ENCODE results near the gene WDR81.
"Not testable (repeated sequence)": the region's sequence is repeated elsewhere in the genome, so short reads cannot be mapped to it uniquely, and the experiment has no call there.

The WDR81 gene

DNA sequence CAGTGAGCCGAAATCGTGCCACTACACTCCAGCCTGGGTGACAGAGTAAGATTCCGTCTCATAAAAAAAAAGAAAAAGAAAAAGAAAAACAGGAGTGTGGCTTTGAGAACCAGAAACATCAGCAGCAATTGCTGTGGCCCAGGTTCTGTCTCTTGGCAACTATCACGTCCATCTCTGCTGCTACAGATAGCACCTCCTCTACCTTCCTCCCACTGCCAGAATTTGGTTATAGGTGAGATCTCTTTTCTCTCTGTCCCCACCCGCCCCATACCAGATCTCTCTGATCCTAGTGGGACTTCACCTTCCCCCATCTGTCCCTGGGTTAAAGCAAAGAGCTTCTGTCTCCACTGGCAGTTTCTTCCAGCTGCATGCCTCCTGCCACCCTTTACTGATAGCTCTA lies 17.4 kb upstream of the WDR81 start:
- Histone ChIP-seq H3K4me2 (ENCODE audit: low read length) (no peak overlapping the region), H3K36me3 (ENCODE audit: insufficient read depth, low read length) (no peaks in the 10 kb centered on the region), H3K27ac (ENCODE audit: low read depth, low read length, poor library complexity, severe bottlenecking) (no peak overlapping the region), H3K27me3 (ENCODE audit: insufficient read depth, low read length) (peaks cover 9% of the 10 kb centered on the region), H3K79me2 (ENCODE audit: insufficient read depth, low read length) (no peaks in the 10 kb centered on the region), H3K4me1 (ENCODE audit: insufficient read depth, low read length, severe bottlenecking) (peaks cover 6% of the 10 kb centered on the region), H4K20me1 (ENCODE audit: insufficient read depth, low read length) (no peaks in the 10 kb centered on the region), H3F3A (ENCODE audit: insufficient read depth, low read length) (0 out of 2 replicates have a peak, but pooled peaks cover 4% of the 10 kb centered on the region), H2AFZ (ENCODE audit: low read length) (no peak overlapping the region), H3K9me3 (ENCODE audit: low read length) (no peaks in the 10 kb centered on the region), H3K4me3 (ENCODE audit: low read depth, low read length, poor library complexity, severe bottlenecking) (no peak overlapping the region), H3K9ac (ENCODE audit: low read length) (no peak overlapping the region), H3K9me2 (ENCODE audit: low read depth, low read length) (no peaks in the 10 kb centered on the region)
- TF ChIP-seq EZH2 (IDR thresholded peaks at IDR 0.05; ENCODE audit: borderline replicate concordance, low read length) (no peak), CTCF (IDR thresholded peaks at IDR 0.05; ENCODE audit: low read length) (no peak)

DNA sequence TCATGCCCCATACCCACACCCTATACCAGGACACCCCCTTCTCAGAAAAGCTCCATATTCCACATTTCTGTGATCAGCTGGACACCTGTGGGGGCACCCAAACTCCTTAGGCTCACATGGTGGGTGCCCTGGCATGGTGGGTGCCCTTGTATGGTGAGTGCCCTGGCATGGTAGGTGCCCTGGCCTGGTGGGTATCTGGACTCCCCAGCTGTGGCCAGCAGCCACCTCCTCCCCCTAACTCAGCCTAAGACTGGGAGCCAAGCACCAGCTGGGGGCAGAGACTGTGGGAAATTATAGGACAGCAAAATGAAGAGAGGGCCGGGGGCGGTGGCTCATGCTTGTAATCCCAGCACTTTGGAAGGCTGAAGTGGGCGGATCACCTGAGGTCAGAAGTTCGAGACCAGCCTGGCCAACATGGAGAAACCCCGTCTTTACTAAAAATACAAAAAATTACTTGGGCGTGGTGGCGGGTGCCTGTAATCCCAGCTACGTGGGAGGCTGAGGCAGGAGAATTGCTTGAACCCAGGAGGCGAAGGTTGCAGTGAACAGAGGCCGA lies 15.6 kb upstream of the WDR81 start:
- H3K9me2 ChIP-seq (ENCODE audit: low read depth, low read length); H3K9me3 ChIP-seq (ENCODE audit: low read length); H2AFZ ChIP-seq (ENCODE audit: low read length); H4K20me1 ChIP-seq (ENCODE audit: insufficient read depth, low read length); H3K4me3 ChIP-seq (ENCODE audit: low read depth, low read length, poor library complexity, severe bottlenecking); H3K4me2 ChIP-seq (ENCODE audit: low read length); H3K4me1 ChIP-seq (ENCODE audit: insufficient read depth, low read length, severe bottlenecking); H3K9ac ChIP-seq (ENCODE audit: low read length); H3K27me3 ChIP-seq (ENCODE audit: insufficient read depth, low read length); H3F3A ChIP-seq (ENCODE audit: insufficient read depth, low read length); H3K36me3 ChIP-seq (ENCODE audit: insufficient read depth, low read length); H3K79me2 ChIP-seq (ENCODE audit: insufficient read depth, low read length); H3K27ac ChIP-seq (ENCODE audit: low read depth, low read length, poor library complexity, severe bottlenecking): not testable (repeated sequence)

DNA sequence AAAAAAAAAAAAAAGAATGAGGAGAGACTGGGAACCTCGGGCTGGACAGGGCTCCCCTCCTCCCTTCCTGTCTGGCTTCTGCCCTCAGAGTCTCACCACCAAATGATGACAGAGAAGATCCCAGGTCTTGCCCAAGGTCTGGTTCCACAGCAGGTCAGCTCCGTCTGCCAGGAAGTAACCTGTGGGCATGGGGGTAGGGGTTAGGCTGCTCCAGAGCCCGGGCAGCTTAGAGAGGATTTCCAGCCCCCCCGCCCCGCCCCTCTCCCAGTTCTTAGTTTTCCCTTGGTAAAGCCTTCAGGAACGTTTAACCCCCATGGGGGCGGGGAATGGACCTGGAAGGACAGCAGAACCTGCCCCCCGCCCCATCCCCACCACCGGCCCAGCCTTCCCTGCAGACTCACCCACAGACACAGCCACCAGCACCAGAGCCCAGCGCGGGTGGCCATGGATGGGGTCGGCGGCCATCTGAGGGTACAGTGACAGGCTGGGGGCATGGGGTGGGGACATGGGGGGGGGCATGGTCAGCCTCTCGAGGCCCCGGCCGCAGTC lies 15.0 kb upstream of the WDR81 start:
- Histone ChIP-seq H3F3A (ENCODE audit: insufficient read depth, low read length) (0 out of 2 replicates have a peak, but pooled peaks cover 4% of the 10 kb centered on the region), H3K9me2 (ENCODE audit: low read depth, low read length) (no peaks in the 10 kb centered on the region), H3K4me2 (ENCODE audit: low read length) (no peak overlapping the region), H3K27me3 (ENCODE audit: insufficient read depth, low read length) (peaks cover 4% of the 10 kb centered on the region; the same call in 1 of the 2 replicates), H3K36me3 (ENCODE audit: insufficient read depth, low read length) (no peaks in the 10 kb centered on the region), H4K20me1 (ENCODE audit: insufficient read depth, low read length) (no peaks in the 10 kb centered on the region), H3K9me3 (ENCODE audit: low read length) (no peaks in the 10 kb centered on the region), H3K27ac (ENCODE audit: low read depth, low read length, poor library complexity, severe bottlenecking) (no peak overlapping the region), H3K4me1 (ENCODE audit: insufficient read depth, low read length, severe bottlenecking) (peaks cover 6% of the 10 kb centered on the region), H2AFZ (ENCODE audit: low read length) (no peak overlapping the region), H3K9ac (ENCODE audit: low read length) (no peak overlapping the region), H3K4me3 (ENCODE audit: low read depth, low read length, poor library complexity, severe bottlenecking) (no peak overlapping the region), H3K79me2 (ENCODE audit: insufficient read depth, low read length) (no peaks in the 10 kb centered on the region)
- no peak for TF ChIP-seq CTCF (IDR thresholded peaks at IDR 0.05; ENCODE audit: low read length)
- TF ChIP-seq EZH2 (IDR thresholded peaks at IDR 0.05; ENCODE audit: borderline replicate concordance, low read length), result no peak

All from OCI-LY1 (cell line).